DLD1 (cell line): ENCODE results near the gene SSTR4.

Experiments
- in situ Hi-C: cut with HindIII; loops from 2 replicates; pipeline ENCODE4 v1.10.0; 2017; ENCODE audit warnings: low sequenced_read_pairs

Gene SSTR4

DNA sequence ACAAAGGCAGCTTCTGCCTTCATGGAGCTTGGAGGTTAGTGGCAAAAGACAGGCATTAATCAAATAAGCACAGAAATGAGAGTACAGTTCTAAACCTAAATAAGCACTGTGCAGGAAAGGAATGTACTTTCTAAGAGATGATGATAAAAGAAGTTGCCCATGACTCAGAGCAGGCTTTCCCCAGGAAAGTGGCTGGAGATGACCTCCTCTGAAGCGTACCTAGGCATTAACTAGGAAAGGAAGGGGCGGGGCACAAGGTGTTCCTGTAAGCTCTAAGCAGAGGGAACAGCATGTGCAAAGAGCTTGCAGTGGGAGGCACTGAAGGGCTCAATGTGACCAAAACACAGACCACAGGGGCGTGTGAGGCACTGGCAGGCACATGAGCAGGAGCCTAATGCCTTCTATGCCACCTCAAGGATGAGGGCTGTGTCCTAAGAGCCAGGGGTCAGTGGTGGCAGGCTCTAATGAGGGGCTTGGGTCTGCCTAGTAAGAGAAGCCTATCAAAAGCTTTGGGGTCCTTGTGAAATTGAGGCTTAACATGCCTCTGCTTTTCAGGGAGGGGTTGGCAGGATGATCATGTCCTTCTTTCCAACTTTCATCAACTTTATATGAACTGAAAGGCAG lies 4.9 kb downstream of the SSTR4 start:
- in situ Hi-C loops: no loop called here

DNA sequence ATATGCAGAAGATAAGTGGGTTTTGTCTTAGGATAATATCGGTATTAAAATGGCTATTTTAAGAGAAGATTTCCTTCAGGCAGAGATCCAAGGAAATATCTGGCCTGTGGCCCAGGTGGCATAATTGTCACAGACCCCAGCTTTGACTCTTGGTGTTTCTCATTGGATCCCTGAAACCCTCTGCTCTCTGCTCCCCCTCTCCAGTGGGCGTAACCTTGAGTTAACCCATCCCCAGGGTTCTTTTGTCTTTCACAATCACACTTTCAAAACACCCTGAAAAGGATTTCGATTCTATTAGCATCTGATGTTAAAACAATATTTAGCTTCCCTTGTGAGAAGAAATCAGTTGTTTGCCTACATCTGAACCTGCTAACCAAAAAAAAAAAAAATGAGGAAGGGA lies 7.2 kb downstream of the SSTR4 start:
- in situ Hi-C loops: no loop called here

DNA sequence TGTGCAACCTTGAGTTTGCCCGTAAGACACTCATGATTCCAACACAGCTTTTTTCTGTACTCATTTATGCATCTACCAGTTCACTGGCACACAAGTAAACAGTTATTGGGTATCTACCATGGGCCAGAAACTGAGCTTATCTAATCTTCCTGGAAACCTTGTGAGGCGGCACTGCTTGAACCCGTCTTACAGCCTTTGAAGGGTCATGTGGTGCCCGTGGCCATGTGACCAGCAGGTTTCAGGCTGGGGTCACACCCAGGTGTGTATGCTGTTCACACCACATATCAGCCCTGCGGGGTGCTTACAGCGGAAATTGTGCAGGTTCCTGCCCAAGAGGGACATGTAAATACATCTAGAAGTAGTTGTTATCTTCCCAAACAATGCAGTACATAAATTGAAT lies 8.3 kb downstream of the SSTR4 start:
- in situ Hi-C loops: no loop called here

- in situ Hi-C loops: no loop called here
Measured at GRCh38 chr20:23046431-23046830, 11.3 kb downstream of the SSTR4 start.

DNA sequence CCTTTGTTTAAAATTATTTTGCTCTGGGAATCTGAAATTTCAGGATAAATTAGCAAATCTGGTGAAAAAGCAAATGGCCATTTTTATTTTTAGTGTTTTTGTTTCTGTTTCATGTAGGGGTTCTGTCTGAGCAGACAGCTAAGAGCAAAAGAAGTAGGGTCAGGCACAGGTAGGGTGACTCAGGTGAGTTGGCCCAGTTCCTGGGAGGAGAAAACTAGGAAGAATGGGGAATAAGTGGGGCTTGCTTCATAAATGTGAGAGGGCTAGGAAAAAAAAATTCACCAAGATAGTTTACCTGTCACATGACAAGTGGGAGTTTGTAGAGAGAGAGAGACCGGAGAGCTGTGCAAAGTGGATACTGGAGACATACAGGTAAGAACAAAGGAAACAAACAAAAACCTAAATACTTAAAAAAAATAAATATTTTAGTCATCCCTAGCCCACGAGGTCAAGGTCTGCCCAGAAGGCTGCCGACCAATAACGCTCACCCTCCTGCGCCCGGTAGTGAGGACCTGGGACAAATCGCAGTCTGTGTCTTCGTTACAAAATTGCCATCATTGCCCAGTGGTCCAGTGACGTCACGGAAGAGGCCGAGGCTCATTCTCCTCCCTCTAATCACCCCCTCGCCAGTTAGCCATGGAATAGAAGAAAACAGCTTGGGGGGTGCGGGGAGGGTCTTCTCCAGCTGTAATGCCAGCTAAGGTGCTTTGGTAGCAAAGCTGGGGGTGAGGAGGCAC lies 12.1 kb downstream of the SSTR4 start:
- in situ Hi-C loops: no loop called here

- in situ Hi-C loops: no loop called here
Measured at GRCh38 chr20:23047738-23048214, 12.7 kb downstream of the SSTR4 start.

DNA sequence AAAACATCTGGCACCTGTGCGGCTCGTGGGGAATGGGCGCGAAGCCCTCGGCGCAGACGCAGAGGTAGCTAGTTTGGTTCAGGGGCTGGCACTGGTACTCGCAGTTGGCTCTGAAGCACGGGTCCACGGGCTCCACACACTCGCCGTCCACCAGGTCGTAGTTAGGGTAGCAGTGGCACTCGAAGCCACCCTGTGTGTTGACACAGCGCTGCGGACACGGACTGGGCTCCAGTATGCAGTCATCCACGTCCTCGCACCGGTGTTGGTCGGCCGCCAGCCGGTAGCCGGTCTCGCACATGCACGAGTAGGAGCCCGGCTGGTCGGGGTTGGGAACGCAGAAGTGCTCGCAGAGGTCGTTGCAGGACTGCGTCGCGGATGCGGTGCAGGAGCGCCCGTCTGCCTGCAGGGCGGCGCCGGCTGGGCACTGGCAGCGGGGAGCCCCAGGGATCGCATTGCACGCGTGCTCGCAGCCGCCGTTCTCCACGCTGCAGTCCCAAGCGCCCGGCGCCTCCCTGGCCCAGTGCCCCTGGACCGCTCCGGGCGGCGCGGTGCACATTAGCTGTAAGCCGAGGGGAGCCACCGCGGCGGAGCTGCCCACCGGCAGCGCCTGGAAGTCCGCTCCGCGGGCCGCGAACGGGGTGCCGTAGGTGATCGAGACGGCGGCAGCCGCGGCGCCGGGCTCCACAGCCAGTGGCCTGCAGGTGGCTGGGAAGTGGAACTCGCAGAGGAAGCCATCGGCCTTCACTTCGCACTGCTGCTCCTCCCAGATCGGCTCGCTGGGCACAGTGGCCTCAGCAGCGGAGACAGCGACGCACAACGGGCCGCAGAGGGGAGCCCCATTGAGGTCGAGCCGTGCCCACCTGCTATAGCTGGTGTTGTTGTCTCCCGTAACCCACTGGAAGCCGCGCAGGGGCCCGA lies 13.4 kb downstream of the SSTR4 start:
- in situ Hi-C loops: no loop called here

- in situ Hi-C loops: no loop called here
Measured at GRCh38 chr20:23049201-23050075, 14.3 kb downstream of the SSTR4 start, which contains the start of gene THBD. Gene THBD, minus strand, starts transcription at chr20:23049672. Its CDS starts 168 bp downstream, at chr20:23049504.

GRCh38 chr20:23050076-23050838 lies 15.1 kb downstream of the SSTR4 start:
- in situ Hi-C loops: no loop called here

- in situ Hi-C loops: no loop called here
Measured at GRCh38 chr20:23050847-23051627, 15.9 kb downstream of the SSTR4 start.

DNA sequence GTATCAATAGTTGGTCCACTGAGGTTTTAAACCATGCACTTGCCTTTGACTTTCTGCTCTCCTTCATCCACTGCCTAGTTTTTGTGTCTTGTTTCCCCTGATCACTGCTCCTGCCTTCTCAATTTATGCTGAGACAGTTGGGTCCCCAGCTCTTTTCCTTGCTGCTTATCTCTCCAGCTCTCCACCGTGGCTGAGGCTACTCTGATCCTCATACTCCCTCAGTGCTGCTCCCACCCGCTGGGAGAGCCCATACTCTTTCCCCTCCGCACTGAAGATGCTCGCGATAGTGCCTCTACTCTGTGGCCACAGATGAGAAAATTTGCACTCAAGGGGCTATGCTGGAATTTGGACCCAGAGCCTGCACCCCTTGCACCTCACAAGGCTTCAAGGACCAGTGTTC lies 17.8 kb downstream of the SSTR4 start:
- in situ Hi-C loops: no loop called here

GRCh38 chr20:23058240-23058639 lies 23.1 kb downstream of the SSTR4 start:
- in situ Hi-C loops: no loop called here

DNA sequence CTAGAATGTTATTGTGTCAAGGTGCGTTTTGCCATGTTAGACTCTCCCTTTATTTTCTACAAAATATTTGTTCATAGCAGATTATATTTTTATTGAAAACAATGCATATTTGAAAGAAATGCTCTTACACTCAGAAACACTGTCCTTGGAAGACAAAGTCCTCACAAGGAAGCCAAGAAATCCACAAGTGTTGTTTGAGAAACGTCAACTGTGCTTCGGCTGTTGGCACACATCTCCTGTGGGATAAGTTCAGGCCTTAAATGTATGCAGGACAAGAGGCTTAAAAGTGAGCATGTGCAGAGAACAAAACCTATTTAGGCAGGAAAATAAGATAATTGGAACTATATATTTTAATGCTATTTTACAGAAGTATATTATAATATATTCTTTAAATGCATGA lies 23.9 kb downstream of the SSTR4 start:
- in situ Hi-C loops: no loop called here

DNA sequence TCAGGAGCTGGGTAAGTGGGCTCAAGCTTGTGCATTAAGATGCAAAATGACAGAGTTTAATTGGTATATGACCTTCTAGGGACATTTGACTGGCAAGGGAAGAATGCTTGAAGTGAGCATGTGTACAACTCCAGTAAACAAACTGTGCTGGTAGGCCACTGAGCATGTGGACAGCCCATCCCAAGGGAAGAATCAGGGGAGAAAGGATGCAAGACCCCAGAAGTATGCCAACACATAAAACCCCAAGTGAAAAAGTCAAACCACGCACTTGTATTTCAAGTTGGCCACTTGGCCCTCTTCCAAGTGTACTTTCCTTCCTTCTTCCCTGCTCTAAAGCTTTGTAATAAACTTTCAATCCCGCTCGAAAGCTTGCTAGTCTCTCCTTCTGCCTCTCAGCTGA lies 24.7 kb downstream of the SSTR4 start:
- in situ Hi-C loops: no loop called here

DNA sequence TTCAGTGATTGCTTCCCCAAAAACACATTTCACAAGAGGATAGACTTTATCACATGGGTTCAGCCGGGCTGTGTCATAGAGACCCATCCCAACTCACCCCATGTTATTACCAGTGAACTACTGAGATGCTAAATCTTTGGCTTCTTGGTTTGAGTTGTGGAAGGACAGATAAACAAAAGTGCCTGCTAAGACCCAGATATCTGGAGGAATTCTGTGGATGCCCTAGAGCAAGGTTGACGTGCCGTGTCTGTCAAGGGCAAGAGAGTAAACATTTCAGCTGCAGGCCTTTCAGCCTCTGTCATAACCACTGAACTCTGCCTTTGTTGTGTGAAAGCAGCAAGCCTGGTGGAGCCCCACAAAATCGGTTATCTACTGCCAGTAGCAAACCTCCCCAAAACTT lies 25.5 kb downstream of the SSTR4 start:
- in situ Hi-C loops: no loop called here

- in situ Hi-C loops: no loop called here
Measured at GRCh38 chr20:23061262-23061661, 26.1 kb downstream of the SSTR4 start.

- in situ Hi-C loops: no loop called here
Measured at GRCh38 chr20:23061734-23062561, 26.8 kb downstream of the SSTR4 start.

DNA sequence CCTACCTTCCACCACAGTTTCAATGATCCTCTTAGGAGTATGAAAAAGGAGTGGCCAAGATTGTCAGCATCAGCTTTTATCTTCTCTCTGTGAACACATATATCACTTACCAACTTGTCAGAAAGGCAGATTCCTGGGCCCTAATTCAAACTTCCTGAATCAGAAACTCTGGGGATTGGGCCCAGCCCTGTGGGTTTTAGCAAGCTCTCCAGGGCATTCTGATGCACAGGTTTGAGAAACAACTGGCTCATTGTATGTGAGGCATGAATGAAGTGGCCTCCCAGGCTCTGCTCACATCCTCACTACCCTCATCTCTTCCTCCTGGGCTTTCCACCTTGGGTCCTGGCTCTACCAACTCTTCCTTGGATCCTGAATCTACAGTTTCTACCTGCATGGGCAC lies 27.5 kb downstream of the SSTR4 start:
- in situ Hi-C loops: no loop called here
